Thymus (tissue), 11 donors: ENCODE measurements around the gene SP9. TPM values are rescaled to one million over a fixed set of nuclear protein-coding genes. Genes with fewer than 3 reads are reported as not detected.

ENCODE experiments used
- DNase-seq, 9 donors: peaks; one replicate each; pipeline ENCODE4 v3.0.0-alpha.2; 2013; ENCODE audit warnings: low spot score in 9 of 9, low read depth in 6 of 9, missing footprints in 1 of 9
- H3K27ac ChIP-seq, 2 donors: one replicate each; pipeline ENCODE4 v1.5.1; 2013; ENCODE audit warnings: control low read depth in 1 of 2, low read depth in 1 of 2, low read length in 1 of 2, mild to moderate bottlenecking in 1 of 2, moderate library complexity in 1 of 2
- H3K27me3 ChIP-seq, 2 donors: one replicate each; pipeline ENCODE4 v1.5.1; 2013; ENCODE audit warnings: low read length in 1 of 2; ENCODE audit not compliant: control insufficient read depth in 2 of 2, insufficient read depth in 1 of 2
- H3K36me3 ChIP-seq, 2 donors: one replicate each; pipeline ENCODE4 v1.5.1; 2013; ENCODE audit warnings: low read length in 1 of 2, mild to moderate bottlenecking in 1 of 2, moderate library complexity in 1 of 2; ENCODE audit not compliant: control insufficient read depth in 2 of 2, insufficient read depth in 2 of 2
- H3K4me1 ChIP-seq, 2 donors: one replicate each; pipeline ENCODE4 v1.5.1; 2013; ENCODE audit warnings: low read length in 2 of 2; ENCODE audit not compliant: control insufficient read depth in 2 of 2, insufficient read depth in 2 of 2
- H3K4me3 ChIP-seq, 2 donors: one replicate each; pipeline ENCODE4 v1.5.1; 2013; ENCODE audit warnings: low read length in 2 of 2, control low read depth in 1 of 2, mild to moderate bottlenecking in 1 of 2
- H3K9me3 ChIP-seq, 2 donors: one replicate each; pipeline ENCODE4 v1.5.1; 2013; ENCODE audit warnings: low read length in 1 of 2, mild to moderate bottlenecking in 1 of 2; ENCODE audit not compliant: control insufficient read depth in 2 of 2, insufficient read depth in 1 of 2
- WGBS: extraction: QIAGEN DNeasy Blood & Tissue Kit; methylation state at CpG from one replicate; pipeline ENCODE4 v1.1.7; 2013; 5-methylcytosine and 5-hydroxymethylcytosine counted together
- polyA plus RNA-seq: library from polyadenylated mRNA; stranded (reverse); fragments of 200-250 nt; gene quantifications from one replicate; pipeline ENCODE4 v1.2.3, GENCODE V29; 2013
- total RNA-seq: library from RNA; stranded (reverse); fragments of 120-200 nt; gene quantifications from one replicate; pipeline ENCODE4 v1.2.4, GENCODE V29; 2013
- donor health status: healthy.

Gene SP9
- total and polyA plus RNA-seq, 2 donors: 0.07 TPM; not detected in 1

DNA sequence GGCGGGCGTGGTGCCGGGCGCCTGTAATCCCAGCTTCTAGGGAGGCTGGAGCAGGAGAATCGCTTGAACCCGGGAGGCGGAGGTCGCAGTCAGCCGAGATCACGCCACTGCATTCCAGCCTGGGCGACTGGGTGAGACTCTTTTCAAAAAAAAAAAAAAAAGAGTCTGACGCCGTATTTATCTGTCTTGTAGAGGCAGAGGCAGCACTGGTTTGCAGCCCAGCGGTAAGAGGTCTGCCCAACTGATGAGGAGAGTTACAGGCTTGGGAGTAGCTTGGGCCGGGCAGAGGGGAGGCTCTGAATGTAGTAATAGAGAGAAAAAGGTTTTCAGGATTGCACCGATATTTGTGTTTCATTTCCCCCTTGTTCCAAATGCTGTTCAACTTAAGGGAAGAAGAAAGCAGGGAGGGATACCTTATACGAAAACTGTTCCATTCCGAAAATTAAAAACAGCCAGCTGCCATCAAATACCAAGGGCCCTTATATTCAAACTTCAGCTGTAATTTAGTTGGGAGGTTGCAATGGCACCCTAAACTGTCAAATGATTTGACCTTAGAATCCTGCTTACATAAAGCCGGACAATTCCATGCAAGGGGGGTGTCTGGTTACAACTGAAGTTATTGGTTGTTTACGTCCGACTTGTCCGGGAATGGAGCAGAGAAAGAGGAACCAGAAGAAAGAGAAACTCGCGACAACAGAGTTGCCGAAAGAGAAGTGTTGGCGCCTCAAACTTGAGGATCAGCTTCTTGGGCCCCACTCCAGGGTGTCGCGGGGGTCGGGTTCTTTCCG lies 9.2 kb upstream of the SP9 start:
- H3K36me3 ChIP-seq: no peaks in the 10 kb centered on the region
- 59% methylated on average over 30 of the region's 30 CpGs for WGBS
- H3K4me3 ChIP-seq: peak overlapping the region; percentile 39 to 48
- peak in 1 of 9 donors; percentile 23 for DNase-seq
- H3K9me3 ChIP-seq: peaks cover 1 to 21% of the 10 kb centered on the region in 2 donors
- no peak overlapping the region for H3K27ac ChIP-seq
- peaks cover 3 to 30% of the 10 kb centered on the region in 2 donors for H3K4me1 ChIP-seq
- peaks cover 51 to 97% of the 10 kb centered on the region in 2 donors for H3K27me3 ChIP-seq

DNA sequence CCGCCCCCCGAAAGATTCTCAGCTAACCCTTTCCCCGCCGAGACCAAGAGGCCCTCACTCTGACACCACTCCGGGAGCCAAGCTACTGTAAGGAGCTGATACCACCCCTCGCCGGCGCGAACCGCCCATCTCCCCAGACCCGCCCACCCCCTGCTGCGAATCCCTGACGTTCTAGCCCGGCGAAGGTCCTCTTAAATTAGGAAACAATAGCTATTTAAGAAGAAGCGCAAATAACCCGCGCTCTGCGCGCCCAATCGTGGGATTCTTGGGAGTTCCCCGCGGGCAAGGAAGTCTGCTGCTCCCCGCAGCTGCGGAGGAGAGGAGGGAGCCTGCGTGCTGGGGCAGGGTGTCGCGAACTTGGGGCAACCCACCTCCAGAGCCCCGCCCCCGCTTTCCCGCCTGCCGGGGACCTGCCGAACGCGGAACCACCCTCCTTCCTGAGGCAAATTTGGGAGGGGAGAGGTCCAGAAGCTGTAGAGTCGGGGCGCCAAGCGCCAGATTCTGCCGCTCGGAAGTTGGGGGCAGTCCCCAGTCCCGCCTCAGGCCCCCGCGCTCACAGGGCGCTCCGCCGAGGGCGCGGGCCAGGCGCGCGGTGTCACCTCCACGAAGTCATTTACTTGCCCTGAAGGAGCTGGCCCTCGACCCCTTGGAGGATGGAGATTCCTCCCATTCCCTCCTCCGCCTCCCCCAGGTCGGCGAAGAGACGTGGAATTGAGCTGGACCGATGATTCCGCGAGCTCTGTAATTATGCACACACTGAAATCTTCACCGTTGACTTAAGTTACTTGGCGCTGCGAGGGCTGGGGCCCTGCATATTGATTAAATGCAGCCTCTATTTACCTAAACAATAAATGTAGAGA lies 8.4 kb upstream of the SP9 start:
- peaks cover 57 to 97% of the 10 kb centered on the region in 2 donors for H3K27me3 ChIP-seq
- H3K36me3 ChIP-seq: no peaks in the 10 kb centered on the region
- peaks cover 1 to 21% of the 10 kb centered on the region in 2 donors for H3K9me3 ChIP-seq
- H3K4me3 ChIP-seq: peak overlapping the region; percentile 39 to 48
- DNase-seq: peak in 3 of 9 donors; percentile 20 to 50 (median 31)
- peaks cover 3 to 30% of the 10 kb centered on the region in 2 donors for H3K4me1 ChIP-seq
- WGBS: 2% methylated on average over 63 of the region's 63 CpGs
- H3K27ac ChIP-seq: no peak overlapping the region

DNA sequence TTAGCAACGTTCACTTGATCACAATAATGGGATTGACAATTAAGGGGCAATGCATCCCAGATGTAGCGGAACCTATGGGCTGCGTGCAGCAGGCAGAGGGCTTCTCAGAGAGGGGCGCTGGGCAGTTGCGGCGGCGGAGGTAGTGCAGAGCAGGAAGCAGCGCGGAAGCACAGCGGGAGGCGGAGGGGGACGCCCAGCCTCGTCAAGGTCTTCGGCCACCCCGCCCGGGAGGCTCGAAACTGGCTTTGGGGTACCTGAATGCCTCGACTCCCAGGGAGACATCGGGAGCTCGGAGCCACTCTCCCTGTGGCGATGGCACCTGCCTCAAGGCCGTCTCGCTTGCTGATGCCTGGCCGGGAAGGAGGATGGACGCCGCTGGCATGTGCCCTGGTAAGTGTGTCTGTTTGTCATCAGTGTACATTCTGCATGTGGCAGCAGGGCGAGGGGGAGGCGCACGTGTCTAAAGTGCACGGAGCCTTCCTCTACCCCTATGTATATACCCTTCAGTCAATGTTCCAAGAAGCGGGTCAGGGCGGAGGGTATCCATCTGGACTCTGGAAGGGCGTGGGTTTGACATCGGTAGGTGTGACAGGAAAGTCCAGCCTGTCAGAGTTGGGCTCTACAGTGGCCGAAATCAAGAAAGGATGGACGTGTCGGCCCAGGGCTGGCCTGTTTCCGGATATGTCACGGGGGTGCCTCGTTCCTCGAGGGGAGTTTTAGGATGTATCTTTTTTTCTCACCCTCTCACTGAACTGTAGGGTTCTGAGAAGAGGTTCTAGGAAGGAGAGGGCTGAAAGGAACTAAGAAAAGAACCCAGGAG lies 7.5 kb upstream of the SP9 start:
- H3K27ac ChIP-seq: no peak overlapping the region
- WGBS: 6% methylated on average over 41 of the region's 41 CpGs
- peaks cover 63 to 97% of the 10 kb centered on the region in 2 donors for H3K27me3 ChIP-seq
- peaks cover 1 to 21% of the 10 kb centered on the region in 2 donors for H3K9me3 ChIP-seq
- no peaks in the 10 kb centered on the region for H3K36me3 ChIP-seq
- peaks cover 3 to 31% of the 10 kb centered on the region in 2 donors for H3K4me1 ChIP-seq
- H3K4me3 ChIP-seq: peak overlapping the region in 1 of 2 donors; percentile 48
- DNase-seq: peak in 2 of 9 donors; percentile 26 to 54

DNA sequence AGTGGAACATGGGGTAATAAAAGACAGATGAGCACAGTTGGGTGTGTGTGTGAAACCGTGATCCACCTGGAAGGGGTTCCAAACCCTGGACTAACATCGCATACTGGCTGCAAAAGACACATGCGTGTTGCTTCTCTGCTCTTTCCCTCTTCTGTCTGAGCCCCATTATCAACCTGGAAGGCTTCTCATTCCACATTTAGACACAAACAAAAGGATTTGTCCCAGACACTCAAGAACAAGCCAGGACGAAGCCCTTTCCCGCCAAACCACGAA lies 7.0 kb upstream of the SP9 start:
- no peak overlapping the region for H3K4me3 ChIP-seq
- H3K36me3 ChIP-seq: no peaks in the 10 kb centered on the region
- H3K27ac ChIP-seq: no peak overlapping the region
- peak in 2 of 9 donors; percentile 9 to 27 for DNase-seq
- peaks cover 67 to 98% of the 10 kb centered on the region in 2 donors for H3K27me3 ChIP-seq
- peaks cover 3 to 37% of the 10 kb centered on the region in 2 donors for H3K4me1 ChIP-seq
- peaks cover 1 to 21% of the 10 kb centered on the region in 2 donors for H3K9me3 ChIP-seq
- WGBS: 21% methylated on average over 6 of the region's 6 CpGs

DNA sequence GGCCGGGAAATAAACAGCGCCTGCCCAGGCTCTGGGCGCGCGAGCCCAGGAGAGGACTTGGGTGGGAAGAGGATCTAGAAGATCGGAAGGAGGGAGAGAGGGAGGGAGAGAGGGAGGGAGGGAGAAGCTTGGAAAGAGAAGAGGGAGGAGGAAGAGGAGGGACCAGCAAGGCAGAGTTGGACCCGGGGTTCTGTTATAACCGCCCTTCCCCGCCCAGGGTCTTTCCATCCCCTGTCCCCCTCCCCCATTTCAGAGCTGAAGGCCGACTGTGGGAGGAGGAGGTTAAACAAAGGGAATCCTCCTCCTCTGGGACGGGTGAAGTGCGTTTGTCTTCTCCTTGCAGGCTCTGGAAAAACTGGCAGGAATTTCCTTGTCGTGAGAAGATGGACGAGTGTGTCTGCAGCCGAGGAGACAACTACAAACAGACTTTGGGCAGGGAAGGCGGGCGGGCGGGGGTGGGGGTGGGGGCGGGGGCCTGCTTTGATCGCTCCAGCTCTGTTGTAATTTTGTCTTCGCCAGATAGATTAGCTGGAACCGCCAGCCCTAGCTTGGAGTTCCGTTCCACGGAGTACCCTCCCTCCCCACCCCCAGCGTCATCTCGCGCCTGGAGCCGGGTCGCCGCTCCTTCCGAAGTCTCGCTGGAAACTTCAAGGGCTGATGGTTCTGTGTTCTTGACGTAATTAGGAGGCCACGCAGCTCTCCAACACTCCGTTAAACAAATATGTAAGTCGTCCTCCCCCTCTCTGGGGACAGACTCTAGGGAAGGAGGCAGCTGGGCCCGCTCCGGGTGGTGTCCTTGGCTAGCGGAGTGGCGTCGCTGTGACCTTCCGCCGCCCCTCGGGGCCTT lies 6.4 kb upstream of the SP9 start:
- Histone ChIP-seq H3K9me3 (peaks cover 1 to 21% of the 10 kb centered on the region in 2 donors), H3K4me3 (peak overlapping the region in 1 of 2 donors; percentile 2), H3K27ac (no peak overlapping the region), H3K4me1 (peaks cover 3 to 42% of the 10 kb centered on the region in 2 donors), H3K27me3 (peaks cover 67 to 98% of the 10 kb centered on the region in 2 donors), H3K36me3 (no peaks in the 10 kb centered on the region)
- DNase-seq: peak in 1 of 9 donors; percentile 26
- 9% methylated on average over 44 of the region's 44 CpGs for WGBS

DNA sequence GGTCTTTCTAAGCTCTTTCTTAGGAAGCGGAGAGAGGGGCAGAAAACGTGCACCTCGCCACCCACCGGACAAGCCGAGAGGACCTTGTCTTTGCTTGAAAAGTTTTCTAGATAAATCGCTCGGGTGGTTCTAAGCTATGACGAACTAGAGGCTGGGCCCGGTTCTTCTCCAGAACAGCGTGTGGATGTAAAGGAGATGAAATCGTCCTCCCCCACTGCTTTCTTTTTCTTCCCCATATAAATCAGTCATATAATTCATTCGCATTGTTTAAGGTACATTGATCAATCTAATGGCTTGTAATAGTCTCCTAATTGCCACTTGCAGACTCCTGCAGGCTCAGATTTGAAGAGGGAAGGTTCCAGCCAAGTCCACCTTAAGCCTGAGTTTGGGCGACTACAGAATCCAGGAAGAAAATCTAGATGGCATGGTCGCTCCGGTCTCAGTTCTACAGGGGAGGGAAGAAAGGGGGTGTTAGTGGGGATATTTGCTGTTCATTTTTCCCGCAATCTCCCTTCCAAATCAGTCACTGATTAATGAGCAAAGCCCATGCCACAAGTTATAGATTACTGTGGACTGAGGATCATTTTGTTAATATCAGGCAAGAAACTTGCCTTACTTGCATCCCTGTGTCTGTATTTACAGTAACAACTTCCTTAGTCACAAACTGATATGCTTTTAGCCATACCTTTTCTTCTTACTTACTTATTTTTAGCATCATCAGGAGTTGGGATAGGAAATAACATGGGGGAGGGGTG lies 5.6 kb upstream of the SP9 start:
- Histone ChIP-seq H3K4me3 (no peak overlapping the region), H3K9me3 (peaks cover 1 to 27% of the 10 kb centered on the region in 2 donors), H3K4me1 (peaks cover 3 to 50% of the 10 kb centered on the region in 2 donors), H3K27me3 (peaks cover 70 to 100% of the 10 kb centered on the region in 2 donors), H3K27ac (no peak overlapping the region), H3K36me3 (no peaks in the 10 kb centered on the region)
- no peak for DNase-seq
- 16% methylated on average over 16 of the region's 16 CpGs for WGBS

DNA sequence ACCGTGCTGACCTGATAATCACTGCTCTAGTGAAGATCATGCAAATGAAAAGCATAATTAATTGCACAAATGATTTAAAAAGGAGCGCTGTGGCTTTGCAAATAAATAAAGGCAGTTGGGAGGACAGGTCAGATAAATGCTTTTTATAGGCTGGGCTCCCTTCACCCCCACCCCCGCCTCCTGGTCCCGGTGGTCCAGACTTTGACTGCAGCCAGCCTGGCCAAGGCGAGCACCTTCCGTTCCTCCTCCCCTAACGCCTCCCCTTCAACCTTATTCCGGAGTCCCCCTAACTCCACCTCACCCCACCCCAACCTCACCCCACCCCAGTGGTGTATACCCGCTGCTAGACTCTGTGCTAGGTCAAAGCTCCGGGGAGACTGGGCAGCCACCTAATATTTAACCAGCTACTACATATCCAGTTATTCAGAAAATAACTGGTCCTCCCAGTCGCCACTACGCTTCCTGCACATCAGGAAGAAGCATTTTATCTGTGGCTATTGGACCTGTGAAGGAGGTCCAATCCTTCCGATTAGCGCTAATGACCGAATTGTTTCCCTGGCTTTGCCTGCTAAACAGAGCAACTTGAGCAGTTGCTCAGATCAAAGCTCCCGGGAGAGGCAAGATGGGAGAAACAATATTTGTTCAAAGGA lies 3.7 kb upstream of the SP9 start:
- Histone ChIP-seq H3K27me3 (peaks cover 76 to 100% of the 10 kb centered on the region in 2 donors), H3K36me3 (no peaks in the 10 kb centered on the region), H3K4me1 (peaks cover 14 to 65% of the 10 kb centered on the region in 2 donors), H3K27ac (no peak overlapping the region), H3K9me3 (peaks cover 7 to 30% of the 10 kb centered on the region in 2 donors), H3K4me3 (no peak overlapping the region)
- 15% methylated on average over 16 of the region's 16 CpGs for WGBS
- DNase-seq: peak in 1 of 9 donors; percentile 29
